ENCODE data around the gene FNBP1. TPM values are rescaled to one million over a fixed set of nuclear protein-coding genes. Genes with fewer than 3 reads are reported as not detected.

Gene FNBP1
- total RNA-seq, 1 donor from 2014 or later = 22.6 TPM

- intact Hi-C loops (cut with DNase I) = no loop called here
- DNase-seq (ENCODE audit: low spot score) = no peak
These were observed 191.2 kb downstream of the FNBP1 start for GRCh38 chr9:129851821-129852220.

GRCh38 chr9:129850821-129851550, 192.0 kb downstream of the FNBP1 start:
- DNase-seq (ENCODE audit: low spot score) = no peak
- intact Hi-C loops (cut with DNase I) = no loop called here

DNA sequence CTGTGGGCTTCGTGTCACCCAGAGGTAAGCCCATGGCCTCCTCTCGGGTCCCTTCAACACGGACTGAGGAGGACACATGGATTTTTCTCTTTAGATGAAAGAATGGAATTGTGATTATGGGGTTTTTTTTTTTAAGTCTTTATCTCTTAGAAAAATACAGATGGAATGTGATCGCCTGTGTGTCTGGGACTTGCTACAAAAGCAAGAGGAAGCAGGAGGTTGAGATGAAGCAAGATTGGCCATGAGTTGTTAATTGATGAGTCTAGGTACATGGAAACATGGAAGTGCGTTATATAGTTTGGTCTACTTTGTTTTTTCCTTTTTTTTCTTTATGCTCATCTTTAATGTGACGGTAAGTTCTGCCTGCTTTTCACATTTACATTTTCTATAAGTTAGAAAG, 193.1 kb downstream of the FNBP1 start:
- intact Hi-C loops (cut with DNase I) = no loop called here
- no peak for DNase-seq (ENCODE audit: low spot score)

GRCh38 chr9:129848712-129849441, 194.1 kb downstream of the FNBP1 start:
- DNase-seq (ENCODE audit: low spot score) = no peak
- intact Hi-C loops (cut with DNase I) = no loop called here

DNA sequence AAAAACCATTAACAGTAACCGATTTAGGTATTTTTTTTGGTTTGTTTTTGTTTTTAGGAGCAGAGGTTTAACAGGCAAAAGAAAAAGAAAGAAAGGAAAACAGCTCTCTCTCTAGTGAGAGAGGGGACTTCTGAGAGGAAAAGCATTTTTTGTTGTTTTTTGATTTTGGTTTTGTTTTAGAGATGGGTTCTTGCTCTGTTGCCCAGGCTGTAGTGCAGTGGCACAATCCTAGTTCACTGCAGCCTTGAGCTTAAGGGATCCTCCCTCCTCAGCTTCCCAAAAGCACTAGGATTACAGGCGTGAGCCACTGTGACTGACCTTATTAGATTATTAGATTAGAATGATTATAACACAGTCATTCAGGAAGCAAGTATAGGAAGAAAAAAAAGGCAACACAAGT, 197.6 kb downstream of the FNBP1 start:
- intact Hi-C loops (cut with DNase I) = no loop called here
- no peak for DNase-seq (ENCODE audit: low spot score)

DNA sequence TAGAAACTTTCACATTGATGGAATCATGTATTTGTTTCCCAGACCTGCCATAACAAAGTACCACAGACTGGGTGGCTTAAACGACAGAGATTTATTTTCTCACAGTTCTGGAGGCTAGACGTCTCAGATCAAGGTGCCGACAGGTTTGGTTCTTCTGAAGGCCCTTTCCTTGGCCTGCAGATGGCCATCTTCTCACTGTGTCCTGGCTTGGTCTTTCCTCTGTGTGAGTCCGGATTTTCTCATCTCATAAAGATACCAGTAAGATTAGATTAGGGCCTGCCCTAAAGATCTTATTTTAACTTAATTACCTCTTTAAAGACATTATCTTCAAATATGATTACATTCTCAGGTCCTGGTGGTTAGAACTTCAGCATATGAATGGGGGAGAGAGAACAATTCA, 201.9 kb downstream of the FNBP1 start:
- DNase-seq (ENCODE audit: low spot score) = no peak
- intact Hi-C loops (cut with DNase I) = no loop called here

GRCh38 chr9:129840034-129840433, 203.0 kb downstream of the FNBP1 start:
- intact Hi-C loops (cut with DNase I) = no loop called here
- no peak for DNase-seq (ENCODE audit: low spot score)

- DNase-seq (ENCODE audit: low spot score) = no peak
- intact Hi-C loops (cut with DNase I) = no loop called here
These were observed 203.5 kb downstream of the FNBP1 start for GRCh38 chr9:129839324-129840023.

DNA sequence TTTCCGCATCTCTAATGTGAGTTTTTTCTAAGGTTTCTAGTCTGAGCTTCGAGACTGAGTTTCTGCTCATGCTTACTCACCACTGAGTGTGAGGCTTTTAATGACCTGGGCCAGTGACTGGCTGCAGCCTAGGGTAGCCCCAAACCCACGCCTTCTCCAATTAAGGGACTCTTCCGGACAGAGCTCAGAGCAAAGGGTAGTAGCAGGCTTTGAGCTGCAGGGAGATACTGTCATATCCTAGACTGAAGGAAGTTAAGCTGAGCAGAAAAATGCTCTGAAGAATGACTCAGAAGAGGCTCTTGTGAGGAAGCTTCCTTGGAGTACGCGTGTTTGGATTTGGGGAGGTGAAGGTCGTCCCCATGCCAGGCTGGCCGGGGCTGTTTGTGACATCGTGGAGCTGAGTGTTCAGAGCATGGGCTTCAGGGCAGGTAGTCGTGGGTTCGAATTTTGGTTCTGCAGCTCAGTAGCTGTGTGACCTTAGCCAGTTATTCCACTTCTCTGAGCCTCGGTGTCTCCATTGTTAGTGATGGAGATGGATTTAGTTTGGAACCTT, 204.2 kb downstream of the FNBP1 start:
- intact Hi-C loops (cut with DNase I) = no loop called here
- DNase-seq (ENCODE audit: low spot score) = no peak

Small RNA genes lying within 50 kb of the gene (microRNA-seq; reads per million reads assigned to microRNA genes)
- not detected for gene MIR6855

Other genes with a start within 250 kb of the FNBP1 start
- gene TOR1B, start 240.0 kb downstream of the FNBP1 start, total RNA-seq = 10.1 TPM
- gene TOR1A, start 219.1 kb downstream of the FNBP1 start, total RNA-seq = 14.0 TPM
- 30.7 TPM for gene C9orf78, start 207.9 kb downstream of the FNBP1 start, total RNA-seq
- 16.0 TPM for gene USP20, start 207.7 kb downstream of the FNBP1 start, total RNA-seq
- 23.7 TPM for gene GPR107, start 10.7 kb upstream of the FNBP1 start, total RNA-seq
- 14.3 TPM for gene NCS1, start 129.2 kb upstream of the FNBP1 start, total RNA-seq
- gene HMCN2, start 222.6 kb upstream of the FNBP1 start, total RNA-seq = 5.3 TPM